ENCODE measurements around the gene SMIM31.

SMIM31 gene

GRCh38 chr4:164718827-164719226, 35.1 kb upstream of the SMIM31 start:
- H3K4me2 ChIP-seq (ENCODE audit: low read depth, low read length, poor library complexity, severe bottlenecking), result no peak overlapping the region
- H3K79me2 ChIP-seq (ENCODE audit: insufficient read depth, low read length), result no peaks in the 10 kb centered on the region
- no peak for TF ChIP-seq CTCF (conservative IDR thresholded peaks at IDR 0.05; ENCODE audit: low read length)
- no peak for TF ChIP-seq EZH2phosphoT487 (IDR thresholded peaks at IDR 0.05; ENCODE audit: borderline replicate concordance)
- no peak overlapping the region for H3K9ac ChIP-seq (ENCODE audit: low read depth, low read length, poor library complexity, severe bottlenecking)
- H3K9me2 ChIP-seq (replicated peaks; ENCODE audit: low read depth, low read length), result no peaks in the 10 kb centered on the region
- H3K36me3 ChIP-seq (ENCODE audit: insufficient read depth, low read length), result no peaks in the 10 kb centered on the region
- H3F3A ChIP-seq (ENCODE audit: low read depth), result no peaks in the 10 kb centered on the region
- no peak overlapping the region for H3K4me3 ChIP-seq (ENCODE audit: low read length, poor library complexity, severe bottlenecking)
- no peaks in the 10 kb centered on the region for H3K9me3 ChIP-seq (ENCODE audit: insufficient read depth, low read depth, low read length)
- no peak overlapping the region for H2AFZ ChIP-seq (ENCODE audit: low read length)
- no peaks in the 10 kb centered on the region for H3K4me1 ChIP-seq (ENCODE audit: insufficient read depth, low read length, poor library complexity, severe bottlenecking)
- no peaks in the 10 kb centered on the region for H3K27me3 ChIP-seq (ENCODE audit: insufficient read depth, low read length, poor library complexity, severe bottlenecking)
- H4K20me1 ChIP-seq (ENCODE audit: insufficient read depth, low read length, poor library complexity, severe bottlenecking), result no peaks in the 10 kb centered on the region

GRCh38 chr4:164725066-164725465, 28.9 kb upstream of the SMIM31 start:
- H3K9me3 ChIP-seq (ENCODE audit: insufficient read depth, low read depth, low read length), result no peaks in the 10 kb centered on the region
- H3K9ac ChIP-seq (ENCODE audit: low read depth, low read length, poor library complexity, severe bottlenecking), result no peak overlapping the region
- no peaks in the 10 kb centered on the region for H3F3A ChIP-seq (ENCODE audit: low read depth)
- H3K4me2 ChIP-seq (ENCODE audit: low read depth, low read length, poor library complexity, severe bottlenecking), result no peak overlapping the region
- H4K20me1 ChIP-seq (ENCODE audit: insufficient read depth, low read length, poor library complexity, severe bottlenecking), result no peaks in the 10 kb centered on the region
- no peaks in the 10 kb centered on the region for H3K79me2 ChIP-seq (ENCODE audit: insufficient read depth, low read length)
- no peaks in the 10 kb centered on the region for H3K4me1 ChIP-seq (ENCODE audit: insufficient read depth, low read length, poor library complexity, severe bottlenecking)
- no peaks in the 10 kb centered on the region for H3K9me2 ChIP-seq (replicated peaks; ENCODE audit: low read depth, low read length)
- H3K27me3 ChIP-seq (ENCODE audit: insufficient read depth, low read length, poor library complexity, severe bottlenecking), result no peaks in the 10 kb centered on the region
- no peak overlapping the region for H2AFZ ChIP-seq (ENCODE audit: low read length)
- no peaks in the 10 kb centered on the region for H3K36me3 ChIP-seq (ENCODE audit: insufficient read depth, low read length)
- H3K4me3 ChIP-seq (ENCODE audit: low read length, poor library complexity, severe bottlenecking), result no peak overlapping the region
- TF ChIP-seq CTCF (conservative IDR thresholded peaks at IDR 0.05; ENCODE audit: low read length), result no peak
- TF ChIP-seq EZH2phosphoT487 (IDR thresholded peaks at IDR 0.05; ENCODE audit: borderline replicate concordance), result no peak

- H3K9ac ChIP-seq (ENCODE audit: low read depth, low read length, poor library complexity, severe bottlenecking), result no peak overlapping the region
- H3K4me1 ChIP-seq (ENCODE audit: insufficient read depth, low read length, poor library complexity, severe bottlenecking), result no peaks in the 10 kb centered on the region
- no peaks in the 10 kb centered on the region for H3K9me2 ChIP-seq (replicated peaks; ENCODE audit: low read depth, low read length)
- no peak for TF ChIP-seq EZH2phosphoT487 (IDR thresholded peaks at IDR 0.05; ENCODE audit: borderline replicate concordance)
- no peaks in the 10 kb centered on the region for H3K36me3 ChIP-seq (ENCODE audit: insufficient read depth, low read length)
- H3K27me3 ChIP-seq (ENCODE audit: insufficient read depth, low read length, poor library complexity, severe bottlenecking), result no peaks in the 10 kb centered on the region
- no peak overlapping the region for H3K4me2 ChIP-seq (ENCODE audit: low read depth, low read length, poor library complexity, severe bottlenecking)
- no peak overlapping the region for H3K4me3 ChIP-seq (ENCODE audit: low read length, poor library complexity, severe bottlenecking)
- no peaks in the 10 kb centered on the region for H3K9me3 ChIP-seq (ENCODE audit: insufficient read depth, low read depth, low read length)
- no peak overlapping the region for H2AFZ ChIP-seq (ENCODE audit: low read length)
- H3F3A ChIP-seq (ENCODE audit: low read depth), result no peaks in the 10 kb centered on the region
- H3K79me2 ChIP-seq (ENCODE audit: insufficient read depth, low read length), result no peaks in the 10 kb centered on the region
- H4K20me1 ChIP-seq (ENCODE audit: insufficient read depth, low read length, poor library complexity, severe bottlenecking), result no peaks in the 10 kb centered on the region
Observed at GRCh38 chr4:164730705-164731393, 23.1 kb upstream of the SMIM31 start.
